Gastrocnemius medialis (tissue), 4 donors: ENCODE results near the gene SOS2.
"Not testable (repeated sequence)": the region's sequence is repeated elsewhere in the genome, so short reads cannot be mapped to it uniquely, and the experiment has no call there.

Experiments
- CTCF ChIP-seq, 5 experiments: fragments of 450-650 bp in 3 of 5; fragments of 200-600 bp in 2 of 5; sonication (generic) in 2 of 5; IDR thresholded peaks in 4 of 5; conservative IDR thresholded peaks in 1 of 5; 1 replicate in 4 of 5; 2 replicates in 1 of 5; pipeline ENCODE4 v1.5.1; 2016 to 2019; ENCODE audit warnings: antibody characterized with exemption in 5 of 5, mild to moderate bottlenecking in 3 of 5, moderate library complexity in 3 of 5
- POLR2A ChIP-seq, 2 donors: fragments of 450-650 bp; IDR thresholded peaks; one replicate each; pipeline ENCODE4 v1.6.1; 2017; ENCODE audit warnings: antibody characterized with exemption in 2 of 2, mild to moderate bottlenecking in 2 of 2, moderate library complexity in 2 of 2

DNA sequence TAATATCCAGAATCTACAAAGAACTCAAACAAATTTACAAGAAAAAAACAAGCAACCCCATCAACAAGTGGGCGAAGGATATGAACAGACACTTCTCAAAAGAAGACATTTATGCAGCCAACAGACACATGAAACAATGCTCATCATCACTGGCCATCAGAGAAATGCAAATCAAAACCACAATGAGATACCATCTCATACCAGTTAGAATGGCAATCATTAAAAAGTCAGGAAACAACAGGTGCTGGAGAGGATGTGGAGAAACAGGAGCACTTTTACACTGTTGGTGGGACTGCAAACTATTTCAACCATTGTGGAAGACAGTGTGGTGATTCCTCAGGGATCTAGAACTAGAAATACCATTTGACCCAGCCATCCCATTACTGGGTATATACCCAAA, 152.3 kb downstream of the SOS2 start:
- not testable (repeated sequence) for TF ChIP-seq POLR2A (IDR thresholded peaks at IDR 0.05); CTCF (IDR thresholded peaks at IDR 0.05 in 4 of 5, conservative IDR thresholded peaks at IDR 0.05 in 1 of 5)
